GM18861 (cell line): Measurements from ENCODE around the gene UGT2A1.

Source experiments
- ATAC-seq: cut with Tn5 transposase; IDR thresholded peaks from one replicate; pipeline ENCODE4 v1.9.1; 2021; ENCODE audit not compliant: unreplicated experiment

Gene UGT2A1

DNA sequence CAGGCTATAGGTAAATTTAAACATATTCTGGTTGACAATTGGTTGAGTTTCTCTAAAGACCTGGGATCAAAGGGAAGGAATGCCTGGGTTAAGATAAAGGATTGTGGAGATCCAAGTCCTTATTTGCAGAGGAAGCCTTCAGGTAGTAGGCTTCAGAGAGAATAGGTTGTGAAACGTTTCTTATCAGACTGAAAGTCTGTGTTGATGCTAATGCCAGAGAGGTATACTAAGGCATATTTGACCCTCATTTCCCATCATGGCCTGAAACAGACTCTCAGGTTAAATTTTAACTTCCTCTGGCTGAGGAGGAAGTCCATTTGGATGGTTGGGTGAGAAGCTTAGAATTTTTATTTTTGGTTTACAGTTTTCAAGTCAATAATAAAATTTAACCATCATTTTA, 61.7 kb downstream of the UGT2A1 start:
- ATAC-seq = no peak

DNA sequence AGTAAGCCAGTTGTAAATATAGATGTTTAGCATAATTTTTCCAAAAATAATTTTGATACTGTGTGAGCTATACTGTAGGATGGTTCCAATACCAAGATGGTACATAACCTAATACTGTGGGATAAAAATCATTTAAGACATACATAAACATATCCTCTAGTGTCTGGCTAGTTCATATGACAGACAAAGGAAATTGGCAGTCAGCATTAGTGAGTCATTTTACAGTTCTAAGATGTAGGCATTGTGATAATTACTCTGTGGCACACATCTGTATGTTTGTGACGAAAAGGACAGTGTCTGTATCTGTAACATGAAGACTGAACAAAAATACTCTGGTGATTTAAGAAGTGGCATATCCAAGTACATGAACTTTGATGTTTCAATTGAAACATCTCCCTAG, 63.2 kb downstream of the UGT2A1 start:
- ATAC-seq = no peak

- ATAC-seq = no peak
Measured at GRCh38 chr4:69584135-69584534, 68.9 kb downstream of the UGT2A1 start.

- no peak for ATAC-seq
Measured at GRCh38 chr4:69583543-69583942, 69.5 kb downstream of the UGT2A1 start.

DNA sequence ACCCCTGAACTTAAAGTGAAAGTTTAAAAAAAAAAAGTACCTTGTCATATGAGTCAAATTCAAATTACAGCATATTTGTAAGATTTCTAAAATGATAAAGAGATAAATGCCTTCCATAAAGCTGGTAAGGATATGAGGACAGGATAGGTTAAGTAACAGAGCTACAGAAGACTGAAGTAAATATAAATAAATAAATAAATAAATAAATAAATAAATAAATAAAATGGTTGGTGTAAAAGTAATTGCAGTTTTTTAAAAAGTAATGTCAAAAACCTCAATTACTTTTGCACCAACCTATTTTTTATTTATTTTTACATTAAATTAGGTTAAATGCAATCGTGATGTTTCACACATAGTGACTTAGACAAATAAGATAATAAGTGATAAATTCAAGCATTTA, 75.8 kb downstream of the UGT2A1 start:
- ATAC-seq = no peak

DNA sequence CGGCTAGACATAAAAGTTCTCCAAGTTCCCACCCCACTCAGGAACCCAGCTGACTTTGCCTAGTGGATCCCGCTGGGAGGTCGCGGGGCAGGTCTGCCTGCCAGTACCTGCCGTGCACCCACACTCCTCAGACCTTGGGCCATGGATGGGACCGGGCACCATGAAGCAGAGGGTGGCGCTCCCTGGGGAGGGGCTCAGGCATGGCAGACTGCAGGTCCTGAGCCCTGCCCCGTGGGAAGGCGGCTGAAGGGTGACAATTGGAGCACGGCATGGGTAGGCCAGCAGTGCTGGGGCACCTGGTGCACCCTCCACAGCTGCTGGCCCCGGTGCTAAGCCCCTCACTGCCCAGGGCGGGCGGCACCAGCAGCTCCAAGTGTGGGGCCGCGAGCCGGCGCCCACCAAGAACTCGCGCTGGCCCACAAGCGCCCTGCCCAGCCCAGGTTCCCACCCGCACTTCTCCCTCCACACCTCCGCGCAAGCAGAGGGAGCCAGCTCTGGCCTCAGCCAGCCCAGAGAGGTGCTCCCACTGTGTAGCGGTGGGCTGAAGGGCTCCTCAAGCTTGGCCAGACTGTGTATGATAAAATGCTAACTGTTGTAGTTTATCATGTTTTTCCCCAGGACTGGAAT, 76.7 kb downstream of the UGT2A1 start:
- ATAC-seq = no peak

DNA sequence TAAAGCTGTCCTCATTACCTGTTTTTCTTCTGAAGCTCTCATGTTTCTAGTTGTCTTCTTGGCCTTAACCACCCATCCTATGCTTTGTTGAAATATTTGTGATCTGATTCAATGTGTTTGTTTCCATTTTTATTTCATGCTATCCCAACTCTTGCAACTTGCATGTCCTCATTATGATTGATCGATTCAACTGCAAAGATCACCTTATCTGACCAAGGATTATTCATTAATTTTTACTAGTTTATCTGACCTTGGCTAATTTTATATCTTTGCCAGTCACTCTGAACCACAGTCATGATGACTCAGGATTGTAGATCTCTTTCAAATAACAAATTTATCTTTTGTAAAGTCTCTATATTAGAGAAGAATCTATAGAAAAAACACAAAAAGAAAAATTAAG, 84.3 kb downstream of the UGT2A1 start:
- ATAC-seq = no peak

DNA sequence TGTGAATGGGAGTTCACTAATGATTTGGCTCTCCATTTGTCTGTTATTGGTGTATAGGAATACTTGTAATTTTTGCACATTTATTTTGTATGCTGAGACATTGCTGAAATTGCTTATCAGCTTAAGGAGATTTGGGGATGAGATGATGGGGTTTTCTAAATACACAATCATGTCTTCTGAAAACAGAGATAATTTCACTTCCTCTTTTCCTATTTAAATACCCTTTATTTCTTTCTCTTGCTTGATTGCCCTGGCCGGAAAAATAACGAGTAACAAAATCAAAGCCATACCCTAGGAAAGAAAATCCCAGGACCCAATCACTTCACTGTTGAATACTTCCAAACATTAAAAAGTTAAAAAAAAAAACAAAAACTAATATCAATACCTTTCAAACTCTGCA, 89.6 kb downstream of the UGT2A1 start:
- ATAC-seq = no peak

DNA sequence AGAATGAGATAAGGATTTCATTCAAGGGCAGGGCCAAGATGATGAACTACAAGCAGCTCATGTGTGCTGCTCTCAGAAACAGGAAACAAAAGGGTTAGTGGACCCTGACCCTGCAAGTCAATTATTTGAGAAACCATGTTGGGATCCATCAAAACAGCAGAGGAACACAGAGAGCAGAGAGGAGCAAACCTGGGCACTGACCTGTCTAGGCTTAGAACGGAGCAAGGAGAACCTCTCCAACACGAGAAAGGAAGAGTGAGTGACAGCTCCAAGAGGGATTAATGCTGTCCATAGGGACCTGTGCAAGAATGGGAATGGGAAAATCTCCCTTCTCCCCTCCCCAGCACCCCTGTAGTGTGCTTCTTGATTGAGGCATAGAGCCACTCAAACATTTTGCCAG, 103.4 kb downstream of the UGT2A1 start:
- no peak for ATAC-seq

- no peak for ATAC-seq
Measured at GRCh38 chr4:69546134-69546765, 106.8 kb downstream of the UGT2A1 start.
